HG02852 (cell line): ENCODE measurements around the gene GNG3.
"Not testable (repeated sequence)": the region's sequence is repeated elsewhere in the genome, so short reads cannot be mapped to it uniquely, and the experiment has no call there.

Source experiments
- ATAC-seq: cut with Tn5 transposase; IDR thresholded peaks from one replicate; pipeline ENCODE4 v1.9.1; 2021; ENCODE audit warnings: mild to moderate bottlenecking, moderate library complexity; ENCODE audit not compliant: unreplicated experiment

GNG3 gene

GRCh38 chr11:62687508-62688396 is 19.7 kb upstream of the GNG3 start:
- ATAC-seq: no peak

DNA sequence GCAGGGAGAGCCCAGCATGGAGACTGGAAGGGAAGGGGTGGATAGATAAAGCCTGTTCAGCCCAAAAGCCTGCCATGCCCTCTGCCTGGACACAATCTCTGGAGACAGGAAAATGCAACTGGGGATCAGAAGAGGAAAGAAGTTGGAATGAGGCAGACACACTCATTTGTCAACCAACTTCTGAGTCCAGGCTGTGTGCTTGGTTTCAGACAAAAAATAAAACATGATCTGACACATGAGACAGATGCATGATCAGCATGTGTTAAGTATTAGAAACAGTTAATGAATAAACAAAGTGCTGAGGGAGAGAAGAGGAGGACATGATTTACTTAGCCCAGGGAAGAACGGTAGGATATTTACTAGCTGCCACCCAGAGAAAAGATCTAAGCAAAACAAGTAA is 19.0 kb upstream of the GNG3 start:
- no peak for ATAC-seq

DNA sequence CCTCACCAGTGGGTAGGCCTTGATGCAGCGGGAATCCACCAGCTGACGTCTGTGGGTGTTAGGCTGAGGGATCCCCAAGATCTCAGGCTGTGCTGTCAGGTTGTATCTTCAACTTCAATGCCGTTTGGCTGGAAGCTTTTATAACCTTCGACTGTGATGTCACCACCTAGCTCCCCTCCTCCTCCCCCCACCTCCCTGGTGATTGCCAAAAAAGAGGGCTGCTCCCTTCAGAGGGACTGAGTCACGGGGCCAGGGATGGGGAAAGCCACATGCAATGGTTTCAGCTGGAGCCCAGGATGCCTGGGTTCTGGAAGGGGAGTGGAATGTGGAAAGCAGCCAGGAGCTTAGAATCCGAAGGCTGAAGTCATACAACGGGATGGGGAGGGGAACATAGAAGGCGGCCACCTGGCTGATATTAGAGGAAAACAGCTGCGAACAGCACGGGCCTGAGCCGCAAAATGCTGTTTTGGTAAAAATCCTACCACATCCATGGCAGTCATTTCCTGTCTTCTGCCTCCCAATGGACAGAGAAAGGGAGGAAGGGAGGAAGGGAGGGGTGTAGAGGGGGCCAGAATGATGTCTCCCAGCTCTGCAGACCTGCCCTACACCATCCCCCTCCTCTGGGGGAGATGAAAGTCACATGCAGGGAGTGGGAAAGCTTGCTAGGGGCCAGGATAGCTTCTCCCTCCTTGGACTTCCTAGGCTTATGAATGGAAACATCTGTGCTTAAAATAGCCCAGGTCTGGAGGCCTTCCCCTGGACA is 17.9 kb upstream of the GNG3 start, which contains the start of gene LRRN4CL:
Gene LRRN4CL (minus strand): TSS at position 110 of the 763 bp plus-strand sequence. CDS start 1,022 bp downstream, outside the sequence.
- no peak for ATAC-seq

DNA sequence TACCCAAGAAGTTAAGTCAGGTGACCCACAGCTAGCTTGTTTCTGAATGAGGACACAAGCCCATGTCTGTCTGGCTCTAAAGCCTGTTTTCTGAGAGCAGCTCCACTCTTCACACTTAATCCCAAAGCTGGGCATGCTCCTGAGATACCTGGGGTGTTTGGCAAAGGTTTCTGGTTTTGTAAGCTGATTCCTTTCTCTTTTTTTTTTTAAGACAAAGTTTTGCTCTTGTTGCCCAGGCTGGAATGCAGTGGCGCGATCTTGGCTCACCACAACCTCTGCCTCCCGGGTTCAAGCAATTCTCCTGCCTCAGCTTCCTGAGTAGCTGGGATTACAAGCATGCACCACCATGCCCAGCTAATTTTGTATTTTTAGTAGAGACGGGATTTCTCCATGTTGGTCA is 13.9 kb upstream of the GNG3 start:
- not testable (repeated sequence) for ATAC-seq

GRCh38 chr11:62694455-62695167 is 12.9 kb upstream of the GNG3 start:
- ATAC-seq: no peak

DNA sequence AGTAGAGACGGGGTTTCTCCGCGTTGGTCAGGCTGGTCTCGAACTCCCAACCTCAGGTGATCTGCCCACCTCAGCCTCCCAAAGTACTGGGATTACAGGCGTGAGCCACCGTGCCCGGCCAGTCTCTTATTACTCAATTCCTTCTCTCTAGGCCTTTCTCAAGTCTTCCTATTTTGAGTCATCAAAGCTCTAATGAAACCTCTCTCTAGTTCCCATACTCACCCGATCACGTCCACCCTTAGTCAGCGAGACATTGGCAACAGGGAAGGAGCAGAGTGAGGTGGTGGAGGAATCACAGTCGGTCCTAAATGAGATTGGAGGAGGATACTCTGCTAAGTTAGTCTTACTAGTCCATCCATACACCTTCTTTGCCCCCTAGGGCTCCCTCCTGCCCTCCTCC is 5.2 kb upstream of the GNG3 start:
- ATAC-seq: no peak

DNA sequence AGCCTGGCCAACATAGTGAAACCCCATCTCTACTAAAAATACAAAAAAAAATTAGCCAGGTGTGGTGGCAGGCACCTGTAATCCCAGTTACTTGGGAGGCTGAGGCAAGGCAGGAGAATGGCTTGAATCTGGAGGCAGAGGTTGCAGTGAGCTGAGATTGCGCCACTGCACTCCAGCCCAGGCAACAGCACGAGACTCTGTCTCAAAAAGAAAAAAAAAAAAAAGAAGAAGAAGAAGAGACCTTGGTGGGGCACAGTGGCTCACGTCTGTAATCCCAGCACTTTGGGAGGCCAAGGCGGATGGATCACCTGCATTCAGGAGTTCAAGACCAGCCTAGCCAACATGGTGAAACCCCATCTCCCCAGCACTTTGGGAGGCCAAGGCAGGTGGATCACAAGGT is 3.6 kb upstream of the GNG3 start:
- not testable (repeated sequence) for ATAC-seq

DNA sequence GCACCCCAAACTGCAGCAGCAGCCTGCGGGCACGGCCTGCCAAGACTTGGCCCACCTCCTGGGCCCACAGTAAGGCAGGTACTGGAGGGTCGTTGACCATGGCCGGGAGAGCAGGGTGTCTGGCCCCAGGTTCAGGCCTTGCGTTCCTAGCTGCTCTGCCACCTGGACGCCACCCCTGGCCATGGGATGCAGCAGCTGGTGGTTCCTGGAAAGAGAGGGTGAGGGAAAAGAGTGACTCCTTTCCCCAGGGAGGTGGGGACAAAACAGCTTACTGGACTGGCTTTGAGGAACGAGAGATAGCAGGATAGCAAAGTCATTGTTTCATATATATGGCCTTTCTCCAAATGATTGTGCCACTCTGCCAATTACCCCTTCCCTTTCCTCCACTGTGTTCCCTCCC is 2.1 kb upstream of the GNG3 start:
- ATAC-seq: no peak

DNA sequence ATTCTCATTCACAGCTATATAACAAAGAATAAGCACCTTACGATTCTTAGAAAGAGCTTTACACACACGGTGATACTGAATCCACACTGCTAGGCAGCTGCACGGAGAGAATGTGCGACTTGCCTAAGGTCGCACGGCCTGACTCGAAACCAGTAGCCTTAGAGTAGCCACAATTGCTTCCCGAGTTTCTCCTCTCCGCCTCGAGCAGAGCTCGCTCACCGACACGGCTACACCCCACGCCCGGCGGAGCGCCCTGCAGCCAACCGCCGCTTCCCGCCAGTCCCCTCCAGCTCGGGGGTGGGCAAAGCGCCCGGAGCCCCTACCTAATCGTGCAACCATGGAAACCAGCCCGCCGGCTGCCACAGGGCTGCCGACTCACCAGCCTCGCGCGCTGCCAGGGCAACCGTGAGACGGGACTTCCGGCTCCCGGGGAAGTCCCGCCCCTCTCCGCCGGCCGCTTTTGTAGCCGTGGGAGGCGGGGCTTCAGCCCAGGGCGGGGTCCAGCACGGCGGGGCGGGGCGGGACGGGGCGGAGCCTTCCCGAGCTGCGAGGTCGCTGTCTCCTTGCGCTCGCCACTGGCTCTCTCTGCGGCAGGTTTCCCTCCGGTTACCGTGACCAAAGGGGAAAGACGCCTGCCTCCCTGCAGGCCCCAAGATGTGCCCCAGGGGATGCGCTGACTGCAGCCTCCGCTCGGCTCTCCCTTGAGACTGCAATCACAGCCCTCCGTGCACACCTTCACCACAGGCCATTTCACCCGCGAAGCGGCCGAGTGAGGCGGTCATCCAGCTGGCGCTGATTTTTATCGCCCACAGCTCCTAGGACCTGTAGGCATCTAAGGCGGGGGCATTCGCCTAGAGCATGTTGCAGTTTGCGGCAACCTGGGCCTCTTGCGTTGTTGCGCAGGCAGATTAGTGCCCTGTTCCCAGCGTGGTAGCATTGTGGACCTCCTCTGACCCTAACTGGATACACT is 1.3 kb upstream of the GNG3 start:
- peak; percentile 47 for ATAC-seq

DNA sequence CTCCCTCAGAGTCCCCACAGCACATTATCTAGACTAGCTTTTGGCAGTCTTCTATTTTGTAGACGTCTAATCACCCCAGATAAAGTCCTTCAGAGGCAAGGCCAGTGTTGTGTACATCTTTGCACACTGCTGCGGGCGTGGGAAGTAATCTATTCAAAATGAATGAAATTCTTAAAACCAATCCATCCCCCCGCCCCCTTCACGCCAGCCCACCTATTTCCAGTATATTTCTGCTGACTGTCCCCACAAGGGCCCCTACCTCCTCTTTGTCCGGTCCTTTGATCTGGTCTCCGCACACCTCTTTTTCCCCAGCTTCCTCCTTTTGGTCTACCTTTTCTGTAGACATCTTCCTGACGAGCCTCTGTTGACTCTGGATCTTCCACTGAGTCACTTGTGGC is 627 bp upstream of the GNG3 start:
- no peak for ATAC-seq

- ATAC-seq: no peak
These were observed 916 bp downstream of the GNG3 start for GRCh38 chr11:62708392-62708791.

DNA sequence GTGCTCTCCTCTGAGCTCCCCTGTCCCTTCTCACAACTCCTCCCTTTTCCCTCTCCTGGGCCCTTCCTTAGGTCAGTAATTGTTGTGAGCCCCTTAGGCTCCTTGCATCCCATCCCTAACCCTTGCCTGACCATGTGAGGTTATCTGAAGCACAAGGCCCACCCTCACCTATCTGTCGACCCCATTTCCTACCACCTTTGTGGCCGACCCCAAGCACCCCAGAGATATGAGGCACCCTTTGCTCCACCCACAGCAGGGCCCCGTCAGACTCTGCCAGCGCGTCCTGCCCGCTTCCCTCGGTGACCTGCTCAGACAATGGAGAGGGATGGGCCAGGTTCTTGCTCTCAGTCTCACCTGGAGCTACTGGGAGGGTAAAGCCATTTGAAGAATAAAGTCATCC is 1.3 kb downstream of the GNG3 start:
- no peak for ATAC-seq

- ATAC-seq: peak; percentile 75
These were observed 1.9 kb downstream of the GNG3 start for GRCh38 chr11:62709247-62710000.

DNA sequence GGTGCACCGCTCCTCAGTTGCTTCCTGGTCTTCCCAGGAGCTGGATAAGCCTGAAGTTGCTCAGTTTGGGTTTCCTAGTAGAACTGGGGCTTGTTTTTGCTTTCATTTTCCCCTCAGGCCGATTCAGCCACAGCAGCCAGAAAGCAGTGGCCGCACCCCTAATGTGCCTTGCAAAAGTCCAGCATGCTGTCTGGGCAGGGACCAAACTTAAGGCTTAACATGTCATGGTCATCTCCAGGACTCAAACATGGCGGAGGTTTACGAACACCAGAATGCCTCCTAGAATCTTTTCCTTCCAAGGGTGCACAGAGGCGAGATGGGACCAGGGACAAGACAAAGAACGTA is 2.5 kb downstream of the GNG3 start:
- ATAC-seq: no peak

- no peak for ATAC-seq
These were observed 4.9 kb downstream of the GNG3 start for GRCh38 chr11:62712276-62712812.

DNA sequence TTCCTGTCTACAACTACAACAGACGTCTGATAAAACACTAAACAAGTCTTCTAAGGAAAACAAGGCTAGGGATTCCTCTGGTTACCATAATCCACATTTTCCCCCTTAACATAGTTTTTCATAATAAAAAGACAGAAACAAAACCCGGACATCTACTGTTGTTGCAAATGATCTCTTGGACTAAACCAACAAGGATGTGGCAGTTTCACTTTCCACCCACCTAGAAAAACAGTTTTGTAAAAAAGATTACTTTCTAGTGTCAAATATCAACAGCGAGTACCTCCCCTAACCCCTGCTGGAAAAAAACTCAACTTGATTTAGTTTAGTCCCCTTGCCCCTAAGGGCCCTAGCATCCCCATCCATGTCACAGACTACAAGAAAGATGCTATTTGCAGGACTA is 5.4 kb downstream of the GNG3 start:
- no peak for ATAC-seq

GRCh38 chr11:62713343-62713742 is 5.9 kb downstream of the GNG3 start:
- no peak for ATAC-seq

- no peak for ATAC-seq
These were observed 8.0 kb downstream of the GNG3 start for GRCh38 chr11:62715150-62716130.
